NCI-H69 (cell line): ENCODE measurements around the gene AKAP12.

ENCODE experiments used
- DNase-seq: peaks from one replicate; lab custom pipeline; 2025; lab: John Stamatoyannopoulos, UW

AKAP12 gene

GRCh38 chr6:151233731-151234130 is 6.0 kb upstream of the AKAP12 start:
- no peak for DNase-seq

- DNase-seq: no peak
These were observed 2.9 kb upstream of the AKAP12 start for GRCh38 chr6:151236668-151237401.

- DNase-seq: peak; percentile 64
These were observed 394 bp downstream of the AKAP12 start for GRCh38 chr6:151240036-151240685.

GRCh38 chr6:151240791-151241642 is 1.2 kb downstream of the AKAP12 start:
- peak; percentile 63 for DNase-seq

- no peak for DNase-seq
These were observed 2.1 kb downstream of the AKAP12 start for GRCh38 chr6:151241853-151242252.

- peak; percentile 9 for DNase-seq
These were observed 2.7 kb downstream of the AKAP12 start for GRCh38 chr6:151242420-151242861.

- no peak for DNase-seq
These were observed 3.7 kb downstream of the AKAP12 start for GRCh38 chr6:151243481-151243880.

GRCh38 chr6:151247490-151247889 is 7.7 kb downstream of the AKAP12 start:
- DNase-seq: no peak

GRCh38 chr6:151248295-151248694 is 8.5 kb downstream of the AKAP12 start:
- DNase-seq: no peak

- DNase-seq: no peak
These were observed 12.9 kb downstream of the AKAP12 start for GRCh38 chr6:151252634-151253033.

GRCh38 chr6:151254451-151255081 is 14.8 kb downstream of the AKAP12 start:
- no peak for DNase-seq

- no peak for DNase-seq
These were observed 16.0 kb downstream of the AKAP12 start for GRCh38 chr6:151255811-151256210.

GRCh38 chr6:151257985-151258445 is 18.2 kb downstream of the AKAP12 start:
- no peak for DNase-seq

- no peak for DNase-seq
These were observed 20.4 kb downstream of the AKAP12 start for GRCh38 chr6:151260205-151260604.

- DNase-seq: no peak
These were observed 23.3 kb downstream of the AKAP12 start for GRCh38 chr6:151263035-151263434.

- DNase-seq: no peak
These were observed 24.2 kb downstream of the AKAP12 start for GRCh38 chr6:151263967-151264366.

- DNase-seq: no peak
These were observed 25.5 kb downstream of the AKAP12 start for GRCh38 chr6:151265282-151265681.

GRCh38 chr6:151269321-151269995 is 29.7 kb downstream of the AKAP12 start:
- no peak for DNase-seq

- DNase-seq: no peak
These were observed 35.4 kb downstream of the AKAP12 start for GRCh38 chr6:151275121-151275520.

GRCh38 chr6:151275566-151275965 is 35.8 kb downstream of the AKAP12 start:
- no peak for DNase-seq

- DNase-seq: no peak
These were observed 36.5 kb downstream of the AKAP12 start for GRCh38 chr6:151276112-151276740.
